HepG2 (cell line): ENCODE measurements around the gene ZFAND3.

Experiments used
- NR2F6 ChIP-seq, 2 experiments: IDR thresholded peaks; 2 replicates each; pipeline ENCODE4 v1.6.1; 2016; ENCODE audit warnings: antibody characterized with exemption in 1 of 2, mild to moderate bottlenecking in 1 of 2
- RFX5 ChIP-seq: IDR thresholded peaks from 2 replicates; pipeline ENCODE4 v1.6.1; 2011; ENCODE audit warnings: low read depth, low read length, improper control_type of control experiment
- SNAPC5 ChIP-seq: sonication (generic); formaldehyde crosslinking; IDR thresholded peaks from 2 replicates; pipeline ENCODE4 v1.8.1; 2023; ENCODE audit warnings: mild to moderate bottlenecking, missing genetic modification reagents, borderline replicate concordance
- ZNF350 ChIP-seq: sonication (generic); formaldehyde crosslinking; IDR thresholded peaks from 2 replicates; pipeline ENCODE4 v1.4.0; 2020; ENCODE audit warnings: mild to moderate bottlenecking, low read depth, missing genetic modification reagents, borderline replicate concordance
- ZNF724P ChIP-seq: sonication (generic); formaldehyde crosslinking; IDR thresholded peaks from 2 replicates; pipeline ENCODE4 v1.8.0; 2022; ENCODE audit warnings: missing genetic modification reagents, borderline replicate concordance

DNA sequence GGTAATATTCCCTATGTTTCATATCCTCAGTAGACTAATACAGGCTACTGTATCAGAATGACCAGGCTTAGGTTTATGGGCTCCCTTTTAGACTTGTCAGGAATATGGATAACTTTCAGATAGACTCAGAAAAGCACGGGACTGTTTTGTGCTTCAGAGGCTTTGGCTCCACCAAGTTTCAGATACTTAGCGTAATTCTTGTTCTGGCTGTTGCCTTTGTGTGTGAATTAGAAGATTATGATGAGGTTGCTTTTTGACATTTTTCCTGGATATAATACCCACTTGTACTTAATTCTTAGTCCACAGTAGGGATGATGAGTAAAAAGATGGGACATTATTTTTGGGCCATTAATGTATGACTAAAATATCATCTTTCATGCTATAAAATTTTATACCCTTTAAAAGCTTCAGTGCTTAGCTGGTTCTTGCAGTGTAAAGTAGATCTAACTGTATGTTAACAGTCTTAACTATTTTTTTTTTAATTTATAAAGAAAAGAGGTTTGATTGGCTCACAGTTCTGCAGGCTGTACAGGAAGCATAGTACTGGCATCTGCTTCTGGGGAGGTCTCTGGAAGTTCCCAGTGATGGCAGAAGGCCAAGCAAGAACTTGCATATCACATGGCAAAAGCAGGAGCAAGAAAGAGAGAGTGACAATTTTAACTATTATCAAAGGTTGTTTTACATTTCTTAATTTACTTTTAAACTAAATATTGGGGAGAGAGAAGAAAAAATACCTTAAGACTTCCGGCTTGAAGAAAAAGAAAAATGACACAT lies 120.7 kb downstream of the ZFAND3 start:
- TF ChIP-seq ZNF350 (CRISPR knock-in tag) (no peak), SNAPC5 (CRISPR knock-in tag) (no peak), RFX5 (no peak), ZNF724P (no peak), NR2F6 (IDR thresholded peaks at IDR 0.05) (no peak), NR2F6 (CRISPR knock-in tag; IDR thresholded peaks at IDR 0.05) (no peak)
